HTR-8/SVneo (cell line): ENCODE results near the gene ONECUT2.
"Not testable (repeated sequence)": the region's sequence is repeated elsewhere in the genome, so short reads cannot be mapped to it uniquely, and the experiment has no call there.

ENCODE experiments used
- DNase-seq: peaks from one replicate; pipeline ENCODE4 v3.0.0; 2011; ENCODE audit warnings: low spot score, mixed read lengths; ENCODE audit not compliant: insufficient read length
- FAIRE-seq: peaks from 2 replicates; lab custom pipeline; 2011; peaks lifted over from hg19 to GRCh38; lab: Jason Lieb, UNC

ONECUT2 gene

DNA sequence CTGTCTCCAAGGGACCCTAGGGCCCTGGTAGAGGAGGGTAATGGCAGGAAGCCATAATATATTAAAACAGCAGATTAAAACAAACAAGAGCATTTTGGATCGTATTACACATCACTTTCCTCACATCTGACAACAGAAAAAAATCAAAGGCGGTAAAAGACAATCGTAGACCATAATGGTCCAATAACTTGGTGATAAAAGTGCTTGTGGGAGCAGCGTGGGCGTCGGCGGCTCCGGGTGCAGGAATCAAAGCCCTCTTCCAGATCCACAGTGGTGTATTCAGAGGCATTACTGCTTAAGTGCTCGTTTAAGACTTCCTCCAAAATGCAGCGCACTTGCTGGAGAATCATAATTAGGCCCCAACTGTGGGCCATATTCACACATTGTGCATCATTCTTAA is 83.4 kb downstream of the ONECUT2 start:
- no peak for DNase-seq
- no peak for FAIRE-seq

- DNase-seq (no peak), FAIRE-seq (no peak)
These were observed 84.7 kb downstream of the ONECUT2 start for GRCh38 chr18:57519668-57520424.

- FAIRE-seq: peak; percentile 64
These were observed 87.2 kb downstream of the ONECUT2 start for GRCh38 chr18:57522348-57522747.

GRCh38 chr18:57523171-57523956 is 88.2 kb downstream of the ONECUT2 start:
- FAIRE-seq (no peak), DNase-seq (no peak)

More at GRCh38 chr18:57522348-57522747, 87.2 kb downstream of the ONECUT2 start:
- DNase-seq: not testable (repeated sequence)

- DNase-seq (no peak), FAIRE-seq (no peak)
These were observed 92.5 kb downstream of the ONECUT2 start for GRCh38 chr18:57527556-57528229.

- DNase-seq: no peak
- FAIRE-seq: no peak
These were observed 94.0 kb downstream of the ONECUT2 start for GRCh38 chr18:57529151-57529550.

DNA sequence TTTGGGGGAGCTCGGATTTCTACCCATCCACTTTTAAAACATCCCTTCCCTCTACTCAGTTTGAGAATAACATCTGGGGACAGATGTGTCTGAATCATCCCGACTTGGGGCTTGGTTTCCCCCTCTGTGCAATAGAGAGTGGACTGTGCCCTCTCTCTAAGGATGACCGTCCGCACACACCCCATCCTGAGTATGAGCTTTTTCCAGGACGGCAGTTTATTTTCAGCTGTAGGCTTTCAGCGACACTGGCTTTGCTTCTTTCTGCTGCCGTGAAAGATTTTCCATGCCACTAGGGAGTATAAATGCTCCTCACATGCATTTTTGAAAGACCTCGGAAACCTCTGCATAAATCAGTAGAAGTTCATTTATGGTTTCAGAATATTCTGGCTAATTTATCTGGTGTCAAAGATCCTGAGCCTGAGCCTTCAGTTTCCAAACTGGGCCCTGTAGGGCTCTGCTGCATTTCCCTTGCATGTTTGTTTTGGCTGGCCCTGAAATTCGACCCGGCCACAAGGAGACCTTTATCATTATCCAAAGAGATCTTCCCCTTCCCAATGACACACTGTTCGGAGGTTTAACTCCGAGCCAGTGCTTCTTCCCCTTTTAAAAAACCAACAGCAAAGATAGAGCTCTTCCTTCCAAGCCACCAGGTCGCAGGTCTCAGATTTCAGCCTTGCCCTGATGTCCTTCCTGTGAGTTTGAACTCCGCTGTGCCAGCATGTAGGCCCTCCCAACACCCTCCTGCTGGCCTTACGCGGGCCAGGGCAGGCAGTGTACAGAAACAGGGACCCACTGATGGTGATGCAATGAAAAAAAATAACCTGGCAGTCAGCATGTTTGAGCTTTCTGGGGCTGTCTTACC is 98.1 kb downstream of the ONECUT2 start:
- DNase-seq (no peak), FAIRE-seq (no peak)

- no peak for FAIRE-seq
- no peak for DNase-seq
These were observed 98.8 kb downstream of the ONECUT2 start for GRCh38 chr18:57533868-57534510.

- FAIRE-seq: no peak
- DNase-seq: no peak
These were observed 99.3 kb downstream of the ONECUT2 start for GRCh38 chr18:57534511-57534909.

DNA sequence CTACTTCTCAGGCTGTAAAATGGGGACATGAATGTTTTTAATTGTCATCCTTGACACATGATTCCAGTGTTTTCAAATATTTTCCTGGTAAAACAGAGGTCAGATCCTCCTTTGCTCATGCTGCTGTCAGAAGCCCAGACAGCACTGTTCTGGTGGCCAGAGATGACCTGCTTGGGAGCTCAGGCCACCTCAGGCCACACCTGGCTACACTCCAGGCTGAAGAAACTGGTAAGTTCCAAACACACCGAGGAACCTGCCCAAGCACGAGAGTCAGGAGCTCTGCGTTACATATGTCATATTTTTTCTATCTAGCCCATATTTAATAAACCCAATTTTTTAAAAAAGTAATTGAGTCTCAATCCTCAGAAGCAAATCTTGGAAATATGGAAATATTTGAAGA is 103.4 kb downstream of the ONECUT2 start:
- FAIRE-seq (no peak), DNase-seq (no peak)

- DNase-seq (no peak), FAIRE-seq (no peak)
These were observed 104.5 kb downstream of the ONECUT2 start for GRCh38 chr18:57539702-57540101.
